WERI-Rb-1 (cell line): Measurements from ENCODE around the gene UBL4B.

Experiments
- DNase-seq: peaks from one replicate; pipeline ENCODE4 v3.0.0-alpha.2; 2020
- H3K27ac ChIP-seq: fragments of 250-450 bp; sonication (Bioruptor Pico); 2 replicates; pipeline ENCODE4 v1.5.1; 2020; ENCODE audit warnings: mild to moderate bottlenecking, moderate library complexity
- H3K27me3 ChIP-seq: fragments of 250-450 bp; sonication (Bioruptor Pico); 2 replicates; pipeline ENCODE4 v1.5.1; 2021; ENCODE audit warnings: mild to moderate bottlenecking, low read depth, moderate library complexity; ENCODE audit not compliant: insufficient read depth, severe bottlenecking
- H3K36me3 ChIP-seq: fragments of 250-450 bp; sonication (Bioruptor Pico); 2 replicates; pipeline ENCODE4 v1.5.1; 2020; ENCODE audit warnings: mild to moderate bottlenecking, moderate library complexity
- H3K4me3 ChIP-seq: 2 replicates; pipeline ENCODE4 v1.5.1; 2011; ENCODE audit warnings: low read depth, mild to moderate bottlenecking, control low read depth, low read length
- H3K9me3 ChIP-seq: fragments of 250-450 bp; sonication (Bioruptor Pico); 2 replicates; pipeline ENCODE4 v1.5.1; 2021; ENCODE audit warnings: mild to moderate bottlenecking, moderate library complexity; ENCODE audit not compliant: severe bottlenecking
- CTCF ChIP-seq: IDR thresholded peaks from 2 replicates; pipeline ENCODE4 v1.5.1; 2011; ENCODE audit warnings: low read depth, mild to moderate bottlenecking, control low read depth, inconsistent platforms, low read length

Gene UBL4B

GRCh38 chr1:110114173-110114572 lies 1.9 kb downstream of the UBL4B start:
- Histone ChIP-seq H3K4me3 (no peak overlapping the region), H3K36me3 (no peaks in the 10 kb centered on the region), H3K9me3 (no peaks in the 10 kb centered on the region), H3K27ac (no peak overlapping the region), H3K27me3 (no peaks in the 10 kb centered on the region)
- TF ChIP-seq CTCF, result no peak
- no peak for DNase-seq

- no peak for DNase-seq
- no peaks in the 10 kb centered on the region for H3K36me3 ChIP-seq
- no peak for TF ChIP-seq CTCF
- H3K4me3 ChIP-seq, result no peak overlapping the region
- no peak overlapping the region for H3K27ac ChIP-seq
- H3K27me3 ChIP-seq, result no peaks in the 10 kb centered on the region
- no peaks in the 10 kb centered on the region for H3K9me3 ChIP-seq
Measured at GRCh38 chr1:110114784-110115183, 2.5 kb downstream of the UBL4B start.

GRCh38 chr1:110118636-110119396 lies 6.6 kb downstream of the UBL4B start:
- no peak overlapping the region for H3K27ac ChIP-seq
- DNase-seq, result no peak
- no peaks in the 10 kb centered on the region for H3K36me3 ChIP-seq
- no peaks in the 10 kb centered on the region for H3K27me3 ChIP-seq
- peaks cover 7% of the 10 kb centered on the region for H3K9me3 ChIP-seq
- no peak overlapping the region for H3K4me3 ChIP-seq
- TF ChIP-seq CTCF, result no peak

- no peak overlapping the region for H3K4me3 ChIP-seq
- H3K36me3 ChIP-seq, result no peaks in the 10 kb centered on the region
- peaks cover 7% of the 10 kb centered on the region for H3K9me3 ChIP-seq
- DNase-seq, result no peak
- TF ChIP-seq CTCF, result no peak
- H3K27me3 ChIP-seq, result no peaks in the 10 kb centered on the region
- H3K27ac ChIP-seq, result no peak overlapping the region
Measured at GRCh38 chr1:110119843-110120242, 7.6 kb downstream of the UBL4B start.

GRCh38 chr1:110120960-110121561 lies 8.8 kb downstream of the UBL4B start:
- Histone ChIP-seq H3K27me3 (no peaks in the 10 kb centered on the region), H3K27ac (no peak overlapping the region), H3K9me3 (peaks cover 11% of the 10 kb centered on the region), H3K36me3 (no peaks in the 10 kb centered on the region), H3K4me3 (no peak overlapping the region)
- no peak for TF ChIP-seq CTCF
- no peak for DNase-seq
